Astrocyte (in vitro differentiated cells and primary cell): ENCODE results near the gene AGBL4. TPM values are rescaled to one million over a fixed set of nuclear protein-coding genes. Genes with fewer than 3 reads are reported as not detected.

ENCODE experiments used
- DNase-seq: peaks from one replicate; pipeline ENCODE4 v3.0.0-alpha.2; 2010; ENCODE audit warnings: low read depth
- FAIRE-seq: peaks from 2 replicates; lab custom pipeline; 2011; peaks lifted over from hg19 to GRCh38; lab: Jason Lieb, UNC
- H2AFZ ChIP-seq: 2 replicates; pipeline ENCODE4 v1.6.0; 2012; ENCODE audit warnings: low read depth, low read length, inconsistent platforms
- H3K27ac ChIP-seq: 2 replicates; pipeline ENCODE4 v1.5.1; 2011; ENCODE audit warnings: low read depth, low read length, inconsistent platforms
- H3K27me3 ChIP-seq: 2 replicates; pipeline ENCODE4 v1.6.0; 2011; ENCODE audit warnings: low read length, inconsistent platforms; ENCODE audit not compliant: insufficient read depth
- H3K36me3 ChIP-seq: 2 replicates; pipeline ENCODE4 v1.5.1; 2011; ENCODE audit warnings: low read length, inconsistent platforms; ENCODE audit not compliant: insufficient read depth
- H3K4me1 ChIP-seq: 2 replicates; pipeline ENCODE4 v1.5.1; 2011; ENCODE audit warnings: low read length, inconsistent platforms; ENCODE audit not compliant: insufficient read depth
- H3K4me2 ChIP-seq: 2 replicates; pipeline ENCODE4 v1.6.0; 2012; ENCODE audit warnings: low read length, inconsistent platforms
- H3K4me3 ChIP-seq: 2 replicates; pipeline ENCODE4 v1.5.1; 2011; ENCODE audit warnings: low read depth, mild to moderate bottlenecking, low read length, inconsistent platforms; ENCODE audit not compliant: insufficient read depth
- H3K79me2 ChIP-seq: 2 replicates; pipeline ENCODE4 v1.6.0; 2012; ENCODE audit warnings: mild to moderate bottlenecking, low read length, inconsistent platforms; ENCODE audit not compliant: insufficient read depth
- H3K9ac ChIP-seq: 2 replicates; pipeline ENCODE4 v1.6.0; 2012; ENCODE audit warnings: mild to moderate bottlenecking, low read length, inconsistent platforms
- H3K9me3 ChIP-seq: 2 replicates; pipeline ENCODE4 v1.5.1; 2012; ENCODE audit warnings: low read depth, mild to moderate bottlenecking, low read length, inconsistent platforms; ENCODE audit not compliant: insufficient read depth
- H4K20me1 ChIP-seq: 2 replicates; pipeline ENCODE4 v1.6.0; 2012; ENCODE audit warnings: low read length, inconsistent platforms; ENCODE audit not compliant: insufficient read depth
- H3K27ac Mint-ChIP-seq: one replicate; pipeline ENCODE4 v1.8.0; 2021; ENCODE audit warnings: mild to moderate bottlenecking, mixed read lengths; ENCODE audit not compliant: unreplicated experiment
- H3K27me3 Mint-ChIP-seq: one replicate; pipeline ENCODE4 v1.8.0; 2021; ENCODE audit warnings: low read depth, mixed read lengths; ENCODE audit not compliant: unreplicated experiment
- H3K36me3 Mint-ChIP-seq: one replicate; pipeline ENCODE4 v1.8.0; 2021; ENCODE audit warnings: low read depth, mixed read lengths; ENCODE audit not compliant: unreplicated experiment
- H3K4me1 Mint-ChIP-seq: one replicate; pipeline ENCODE4 v1.8.0; 2021; ENCODE audit warnings: low read depth, mixed read lengths; ENCODE audit not compliant: unreplicated experiment
- H3K4me3 Mint-ChIP-seq: one replicate; pipeline ENCODE4 v1.8.0; 2021; ENCODE audit warnings: mild to moderate bottlenecking, moderate library complexity, mixed read lengths; ENCODE audit not compliant: unreplicated experiment
- H3K9me3 Mint-ChIP-seq: one replicate; pipeline ENCODE4 v1.8.0; 2021; ENCODE audit warnings: mild to moderate bottlenecking, mixed read lengths; ENCODE audit not compliant: unreplicated experiment
- CTCF ChIP-seq: IDR thresholded peaks from 2 replicates; pipeline ENCODE4 v1.5.1; 2011; ENCODE audit warnings: low read depth, mild to moderate bottlenecking, inconsistent platforms, low read length, moderate library complexity; ENCODE audit not compliant: insufficient read depth
- EZH2 ChIP-seq: IDR thresholded peaks from 2 replicates; pipeline ENCODE4 v1.6.1; 2012; ENCODE audit warnings: mild to moderate bottlenecking, low read length, inconsistent platforms; ENCODE audit not compliant: insufficient read depth
- total RNA-seq: library from RNA; stranded (reverse); gene quantifications from 2 replicates; pipeline ENCODE4 v1.2.1, GENCODE V29; 2021

Gene AGBL4
- total RNA-seq, 1 donor from 2014 or later = not detected

- FAIRE-seq = no peak
Measured at GRCh38 chr1:48608882-48609281, 1414.9 kb downstream of the AGBL4 start.

GRCh38 chr1:48603222-48603621, 1420.5 kb downstream of the AGBL4 start:
- H3K36me3 ChIP-seq = no peaks in the 10 kb centered on the region
- Mint-ChIP-seq H3K27me3 (peaks cover 13% of the 10 kb centered on the region), H3K9me3 (no peaks in the 10 kb centered on the region), H3K27ac (no peak overlapping the region), H3K4me3 (no peak overlapping the region), H3K36me3 (no peaks in the 10 kb centered on the region), H3K4me1 (no peaks in the 10 kb centered on the region)
- H2AFZ ChIP-seq = no peak overlapping the region
- no peak overlapping the region for H3K4me2 ChIP-seq
- no peak overlapping the region for H3K9ac ChIP-seq
- FAIRE-seq (no peak), DNase-seq (no peak)
- H3K79me2 ChIP-seq = no peaks in the 10 kb centered on the region
- H4K20me1 ChIP-seq = no peaks in the 10 kb centered on the region
- no peaks in the 10 kb centered on the region for H3K27me3 ChIP-seq
- H3K4me1 ChIP-seq = no peaks in the 10 kb centered on the region
- H3K9me3 ChIP-seq = no peaks in the 10 kb centered on the region
- H3K27ac ChIP-seq = no peak overlapping the region
- TF ChIP-seq EZH2 (no peak), CTCF (no peak)
- H3K4me3 ChIP-seq = no peak overlapping the region

More at GRCh38 chr1:48608882-48609281, 1414.9 kb downstream of the AGBL4 start:
- Histone ChIP-seq H3K27ac (no peak overlapping the region), H3K79me2 (no peaks in the 10 kb centered on the region), H3K4me3 (no peak overlapping the region), H3K27me3 (no peaks in the 10 kb centered on the region), H2AFZ (no peak overlapping the region), H3K36me3 (no peaks in the 10 kb centered on the region), H4K20me1 (no peaks in the 10 kb centered on the region), H3K9me3 (no peaks in the 10 kb centered on the region), H3K9ac (no peak overlapping the region), H3K4me2 (no peak overlapping the region), H3K4me1 (no peaks in the 10 kb centered on the region)
- H3K9me3 Mint-ChIP-seq = no peaks in the 10 kb centered on the region
- H3K27me3 Mint-ChIP-seq = peaks cover 13% of the 10 kb centered on the region
- H3K27ac Mint-ChIP-seq = no peak overlapping the region
- H3K4me3 Mint-ChIP-seq = no peak overlapping the region
- no peak for TF ChIP-seq EZH2
- no peak for TF ChIP-seq CTCF
- no peaks in the 10 kb centered on the region for H3K4me1 Mint-ChIP-seq
- no peak for DNase-seq
- H3K36me3 Mint-ChIP-seq = no peaks in the 10 kb centered on the region

- no peaks in the 10 kb centered on the region for H3K79me2 ChIP-seq
- no peak overlapping the region for H3K27ac ChIP-seq
- FAIRE-seq (no peak), DNase-seq (no peak)
- TF ChIP-seq EZH2 (no peak), CTCF (no peak)
- Mint-ChIP-seq H3K4me1 (no peaks in the 10 kb centered on the region), H3K4me3 (no peak overlapping the region), H3K36me3 (no peaks in the 10 kb centered on the region), H3K27me3 (peaks cover 13% of the 10 kb centered on the region), H3K9me3 (no peaks in the 10 kb centered on the region), H3K27ac (no peak overlapping the region)
- no peak overlapping the region for H3K9ac ChIP-seq
- no peak overlapping the region for H2AFZ ChIP-seq
- no peaks in the 10 kb centered on the region for H4K20me1 ChIP-seq
- no peak overlapping the region for H3K4me3 ChIP-seq
- H3K4me2 ChIP-seq = no peak overlapping the region
- H3K36me3 ChIP-seq = no peaks in the 10 kb centered on the region
- no peaks in the 10 kb centered on the region for H3K9me3 ChIP-seq
- H3K27me3 ChIP-seq = no peaks in the 10 kb centered on the region
- no peaks in the 10 kb centered on the region for H3K4me1 ChIP-seq
Measured at GRCh38 chr1:48602349-48602748, 1421.4 kb downstream of the AGBL4 start.
